Lower leg skin (tissue), 4 donors: Measurements from ENCODE around the gene ASB10. TPM values are rescaled to one million over a fixed set of nuclear protein-coding genes. Genes with fewer than 3 reads are reported as not detected.

Experiments used
- DNase-seq, 2 donors: peaks; one replicate each; pipeline ENCODE4 v3.0.0-alpha.2; 2019; ENCODE audit warnings: low spot score in 2 of 2
- H3K4me3 ChIP-seq: fragments of 200-600 bp; sonication (generic); 2 replicates; pipeline ENCODE4 v1.5.1; 2017; ENCODE audit warnings: mild to moderate bottlenecking, low read depth; ENCODE audit not compliant: poor library complexity, severe bottlenecking
- CTCF ChIP-seq, 3 donors: fragments of 450-650 bp; IDR thresholded peaks; one replicate each; pipeline ENCODE4 v1.5.1; 2016; ENCODE audit warnings: antibody characterized with exemption in 3 of 3, mild to moderate bottlenecking in 3 of 3, moderate library complexity in 2 of 3
- POLR2A ChIP-seq, 2 donors: fragments of 450-650 bp; IDR thresholded peaks; one replicate each; pipeline ENCODE4 v1.6.1; 2016 to 2017; ENCODE audit warnings: antibody characterized with exemption in 2 of 2, mild to moderate bottlenecking in 1 of 2, moderate library complexity in 1 of 2
- WGBS, 2 donors: methylation state at CpG; one replicate each; pipeline ENCODE4 v1.1.5; 2018; 5-methylcytosine and 5-hydroxymethylcytosine counted together
- intact Hi-C: fragments of 100-400 bp; cut with DNase I; formaldehyde crosslinking; loops from one replicate; pipeline ENCODE4 v1.15.0; 2023; ENCODE audit warnings: low total_unique reads
- total RNA-seq, 4 donors: library from RNA; depleted of rRNA; stranded (reverse); fragments of >200 nt; gene quantifications; one replicate each; pipeline ENCODE4 v1.1.0, GENCODE V29; 2016

Gene ASB10
- total RNA-seq, 4 donors from 2014 or later: not detected

- H3K4me3 ChIP-seq: no peak overlapping the region
- intact Hi-C loops: no loop called here
- 85 to 87% methylated on average over 7 of the region's 7 CpGs for WGBS, 2 donors
- no peak for DNase-seq
- TF ChIP-seq CTCF (IDR thresholded peaks at IDR 0.05) (no peak), POLR2A (IDR thresholded peaks at IDR 0.05) (no peak)
These were observed 7.1 kb upstream of the ASB10 start for GRCh38 chr7:151194188-151194587.

GRCh38 chr7:151193203-151193978 lies 6.3 kb upstream of the ASB10 start:
- no peak overlapping the region for H3K4me3 ChIP-seq
- TF ChIP-seq CTCF (IDR thresholded peaks at IDR 0.05): no peak
- TF ChIP-seq POLR2A (IDR thresholded peaks at IDR 0.05): no peak
- no peak for DNase-seq
- 89 to 95% methylated on average over 14 of the region's 14 CpGs for WGBS, 2 donors
- intact Hi-C loops: no loop called here

GRCh38 chr7:151192002-151192539 lies 5.0 kb upstream of the ASB10 start:
- no peak for TF ChIP-seq CTCF (IDR thresholded peaks at IDR 0.05)
- no peak for TF ChIP-seq POLR2A (IDR thresholded peaks at IDR 0.05)
- no peak overlapping the region for H3K4me3 ChIP-seq
- WGBS, 2 donors: 93 to 94% methylated on average over 22 to 23 of the region's 23 CpGs
- no peak for DNase-seq
- intact Hi-C loops: no loop called here

- DNase-seq: no peak
- intact Hi-C loops: no loop called here
- no peak for TF ChIP-seq POLR2A (IDR thresholded peaks at IDR 0.05)
- TF ChIP-seq CTCF (IDR thresholded peaks at IDR 0.05): no peak
- H3K4me3 ChIP-seq: no peak overlapping the region
- WGBS, 2 donors: 81 to 91% methylated on average over 2 to 11 of the region's 12 CpGs
These were observed 4.5 kb upstream of the ASB10 start for GRCh38 chr7:151191544-151191943.

- 79 to 83% methylated on average over 4 of the region's 4 CpGs for WGBS, 2 donors
- intact Hi-C loops: no loop called here
- H3K4me3 ChIP-seq: no peak overlapping the region
- no peak for TF ChIP-seq POLR2A (IDR thresholded peaks at IDR 0.05)
- no peak for TF ChIP-seq CTCF (IDR thresholded peaks at IDR 0.05)
- no peak for DNase-seq
These were observed 2.0 kb upstream of the ASB10 start for GRCh38 chr7:151189038-151189437.

GRCh38 chr7:151188252-151188542 lies 1.1 kb upstream of the ASB10 start:
- DNase-seq: no peak
- WGBS, 2 donors: 45 to 57% methylated on average over 5 of the region's 5 CpGs
- intact Hi-C loops: no loop called here
- no peak for TF ChIP-seq POLR2A (IDR thresholded peaks at IDR 0.05)
- TF ChIP-seq CTCF (IDR thresholded peaks at IDR 0.05): no peak
- no peak overlapping the region for H3K4me3 ChIP-seq
